Natural killer cell (primary cell): ENCODE data around the gene NAP1L4. TPM values are rescaled to one million over a fixed set of nuclear protein-coding genes. Genes with fewer than 3 reads are reported as not detected.

ENCODE experiments used
- ATAC-seq, 3 donors: fragments of 150-1000 bp in 2 of 3; fragments of 200-7000 bp in 1 of 3; cut with Tn5 transposase; 1 replicate in 1 of 3; 2 replicates in 2 of 3; pipeline ENCODE4 v1.10.0; 2021; ENCODE audit warnings: mild to moderate bottlenecking in 2 of 3, moderate library complexity in 2 of 3
- DNase-seq, 2 donors: peaks; one replicate each; pipeline versions ENCODE4 v3.0.0 to v3.0.0-alpha.2; 2013 to 2021; ENCODE audit warnings: mixed read lengths in 1 of 2
- H3K27ac ChIP-seq: one replicate; pipeline ENCODE4 v1.5.1; 2013; ENCODE audit warnings: mild to moderate bottlenecking, low read length
- H3K27me3 ChIP-seq: one replicate; pipeline ENCODE4 v1.6.1; 2013; ENCODE audit warnings: low read length; ENCODE audit not compliant: control insufficient read depth, insufficient read depth
- H3K36me3 ChIP-seq: one replicate; pipeline ENCODE4 v1.6.1; 2013; ENCODE audit warnings: low read length; ENCODE audit not compliant: control insufficient read depth, insufficient read depth
- H3K4me1 ChIP-seq: one replicate; pipeline ENCODE4 v1.6.1; 2013; ENCODE audit warnings: low read length; ENCODE audit not compliant: control insufficient read depth, insufficient read depth
- H3K4me3 ChIP-seq: one replicate; pipeline ENCODE4 v1.5.1; 2013; ENCODE audit warnings: low read length
- H3K9me3 ChIP-seq: one replicate; pipeline ENCODE4 v1.6.1; 2013; ENCODE audit warnings: low read length; ENCODE audit not compliant: control insufficient read depth, insufficient read depth
- H3K27ac Mint-ChIP-seq, 2 donors: one replicate each; pipeline ENCODE4 v1.8.0; 2022; ENCODE audit warnings: mild to moderate bottlenecking in 2 of 2, mixed read lengths in 2 of 2, moderate library complexity in 1 of 2
- H3K27me3 Mint-ChIP-seq, 2 donors: one replicate each; pipeline ENCODE4 v1.8.0; 2022; ENCODE audit warnings: low read depth in 2 of 2, mixed read lengths in 2 of 2
- H3K36me3 Mint-ChIP-seq: one replicate; pipeline ENCODE4 v1.8.0; 2022; ENCODE audit warnings: mixed read lengths
- H3K4me1 Mint-ChIP-seq, 2 donors: one replicate each; pipeline ENCODE4 v1.8.0; 2022; ENCODE audit warnings: mixed read lengths in 2 of 2
- H3K4me3 Mint-ChIP-seq: one replicate; pipeline ENCODE4 v1.8.0; 2022; ENCODE audit warnings: mild to moderate bottlenecking, moderate library complexity, mixed read lengths
- H3K9me3 Mint-ChIP-seq, 2 donors: one replicate each; pipeline ENCODE4 v1.8.0; 2022; ENCODE audit warnings: mixed read lengths in 2 of 2
- CTCF ChIP-seq: fragments of 200-600 bp; IDR thresholded peaks from one replicate; pipeline ENCODE4 v1.8.0; 2022; ENCODE audit warnings: antibody characterized with exemption
- WGBS: methylation state at CpG from one replicate; pipeline ENCODE4 v1.1.7; 2013; ENCODE audit warnings: missing lambda C conversion rate; ENCODE audit not compliant: insufficient coverage; 5-methylcytosine and 5-hydroxymethylcytosine counted together
- intact Hi-C: fragments of 100-400 bp; cut with micrococcal nuclease; formaldehyde crosslinking; loops from one replicate; pipeline ENCODE4 v1.14.2; 2022
- total RNA-seq, 4 donors: library from RNA; stranded (reverse); fragments of 120-200 nt in 1 of 4; gene quantifications; one replicate each; pipeline versions ENCODE4 v1.2.3 to v1.2.4, GENCODE V29; 2013 to 2022

NAP1L4 gene
- total RNA-seq, 3 donors from 2014 or later (not counting 1 experiment from before 2014, with no cell fraction given), result 219 to 244 (median 237) TPM

GRCh38 chr11:2899080-2899783, 92.9 kb downstream of the NAP1L4 start:
- Histone ChIP-seq H3K36me3 (no peaks in the 10 kb centered on the region), H3K4me1 (peaks cover 56% of the 10 kb centered on the region), H3K4me3 (no peak overlapping the region), H3K9me3 (no peaks in the 10 kb centered on the region), H3K27me3 (no peaks in the 10 kb centered on the region), H3K27ac (peak overlapping the region; percentile 72)
- H3K9me3 Mint-ChIP-seq, result no peaks in the 10 kb centered on the region
- intact Hi-C loops, result loop anchor here (5.0 kb wide), 1 partner anchor 33 kb away; no protein-coding TSS in a partner anchor
- H3K4me1 Mint-ChIP-seq, result peaks cover 37 to 58% of the 10 kb centered on the region in 2 donors
- no peaks in the 10 kb centered on the region for H3K27me3 Mint-ChIP-seq
- no peak for TF ChIP-seq CTCF
- H3K4me3 Mint-ChIP-seq, result peak overlapping the region; percentile 91
- DNase-seq (no peak), ATAC-seq (peak in 1 of 3 donors; percentile 3)
- H3K36me3 Mint-ChIP-seq, result no peaks in the 10 kb centered on the region
- H3K27ac Mint-ChIP-seq, result peak overlapping the region; percentile 92 to 99
- 51% methylated on average over 13 of the region's 13 CpGs for WGBS

DNA sequence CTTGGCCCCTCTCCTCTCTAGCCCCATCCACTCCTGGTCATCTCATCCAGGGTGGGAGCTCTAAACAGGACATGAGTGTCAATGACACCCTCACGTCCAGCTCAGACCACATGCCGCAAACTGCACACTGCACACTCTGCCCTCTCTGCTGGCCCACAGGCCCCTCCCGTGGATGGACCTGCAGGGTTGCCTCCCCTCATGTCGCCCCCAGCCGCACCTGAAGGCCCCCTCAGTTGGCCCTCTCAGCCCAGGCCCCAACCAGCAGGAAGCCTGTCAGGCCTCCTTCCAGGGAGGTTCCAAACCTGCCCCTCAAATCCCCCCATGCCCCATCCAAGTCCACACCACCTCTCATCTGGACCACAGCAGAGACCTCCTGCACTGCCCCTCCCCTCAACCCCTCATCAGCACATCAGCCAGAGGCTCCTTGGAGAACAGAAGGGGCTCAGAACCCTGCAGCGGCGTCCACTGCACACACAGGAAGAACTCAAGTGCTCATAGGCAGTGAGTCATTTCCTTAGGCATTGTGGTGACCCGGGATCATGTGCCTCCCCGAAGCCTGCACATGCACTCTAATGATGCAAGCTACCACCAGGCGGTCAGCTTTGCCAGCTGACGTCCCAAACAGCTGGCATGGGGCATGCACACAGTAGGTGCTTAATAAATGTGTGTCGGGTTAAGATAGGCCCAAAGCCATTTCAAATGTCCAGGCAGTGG, 93.6 kb downstream of the NAP1L4 start:
- peak overlapping the region; percentile 29 for H3K4me3 ChIP-seq
- peak; percentile 74 to 78 (median 76) for ATAC-seq

DNA sequence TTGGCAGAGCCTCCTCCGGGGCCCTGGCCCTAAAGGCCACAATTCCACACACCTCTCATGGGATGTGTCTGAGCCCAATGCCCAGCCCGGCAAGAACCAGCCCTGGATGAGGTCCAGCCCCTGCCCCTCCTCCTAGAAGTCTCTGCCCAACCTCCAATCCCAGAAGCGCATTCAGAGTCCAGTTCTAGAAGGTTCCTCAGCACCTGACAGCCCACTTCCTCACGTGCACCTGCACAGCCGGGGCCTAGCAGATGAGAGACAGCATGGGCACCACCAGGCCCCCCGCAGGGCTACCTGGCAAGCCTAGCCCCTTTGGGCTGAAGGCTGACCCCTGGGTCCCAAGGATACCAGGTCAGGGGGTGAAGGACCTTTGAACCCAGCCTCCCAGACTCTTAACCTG, 95.1 kb downstream of the NAP1L4 start:
- H3K4me3 ChIP-seq, result no peak overlapping the region
- no peaks in the 10 kb centered on the region for H3K9me3 ChIP-seq
- ATAC-seq, result no peak
- Mint-ChIP-seq H3K4me1 (peaks cover 39 to 62% of the 10 kb centered on the region in 2 donors), H3K9me3 (no peaks in the 10 kb centered on the region), H3K27ac (peak overlapping the region; percentile 41 to 99), H3K36me3 (no peaks in the 10 kb centered on the region), H3K4me3 (no peak overlapping the region), H3K27me3 (no peaks in the 10 kb centered on the region)
- no peaks in the 10 kb centered on the region for H3K36me3 ChIP-seq
- no peak for DNase-seq
- intact Hi-C loops, result loop anchor here (5.0 kb wide), 1 partner anchor 35 kb away; no protein-coding TSS in a partner anchor
- peaks cover 53% of the 10 kb centered on the region for H3K4me1 ChIP-seq
- no peak for TF ChIP-seq CTCF
- no peaks in the 10 kb centered on the region for H3K27me3 ChIP-seq
- WGBS, result 93% methylated on average over 6 of the region's 6 CpGs
- H3K27ac ChIP-seq, result no peak overlapping the region

More for the DNA sequence above, 93.6 kb downstream of the NAP1L4 start:
- Histone ChIP-seq H3K4me1 (peaks cover 53% of the 10 kb centered on the region), H3K9me3 (no peaks in the 10 kb centered on the region), H3K36me3 (no peaks in the 10 kb centered on the region), H3K27me3 (no peaks in the 10 kb centered on the region), H3K27ac (peak overlapping the region; percentile 72)
- no peak for TF ChIP-seq CTCF
- Mint-ChIP-seq H3K27ac (peak overlapping the region; percentile 92 to 99), H3K36me3 (no peaks in the 10 kb centered on the region), H3K4me1 (peaks cover 32 to 53% of the 10 kb centered on the region in 2 donors), H3K4me3 (peak overlapping the region; percentile 91), H3K27me3 (no peaks in the 10 kb centered on the region), H3K9me3 (no peaks in the 10 kb centered on the region)
- 29% methylated on average over 12 of the region's 12 CpGs for WGBS
- peak; percentile 72 to 82 for DNase-seq
- intact Hi-C loops, result loop anchor here (5.0 kb wide), 1 partner anchor 34 kb away; no protein-coding TSS in a partner anchor
